Measurements from ENCODE around the gene NTNG1.

Gene NTNG1

DNA sequence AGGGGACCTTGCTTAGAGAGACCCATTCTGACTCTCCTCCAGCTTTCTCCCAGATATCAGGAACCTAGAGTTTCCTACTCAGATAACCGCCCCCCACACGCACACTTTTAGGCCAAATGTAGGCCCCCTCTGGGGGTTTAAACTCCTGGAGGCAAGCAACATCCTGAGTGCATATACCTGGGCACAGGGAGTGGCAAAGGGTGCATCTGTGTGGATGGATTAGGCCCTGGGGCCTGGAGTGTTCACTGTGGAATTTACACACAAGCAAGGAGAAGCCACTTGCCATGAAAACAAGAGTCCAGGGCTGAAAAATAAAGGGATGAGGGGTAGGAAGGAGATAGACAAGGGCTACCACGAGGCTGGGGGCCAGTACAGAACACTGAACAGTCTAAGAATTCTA lies 343.1 kb downstream of the NTNG1 start:
- H3K9ac ChIP-seq = no peak overlapping the region
- TF ChIP-seq, protein P1, sequence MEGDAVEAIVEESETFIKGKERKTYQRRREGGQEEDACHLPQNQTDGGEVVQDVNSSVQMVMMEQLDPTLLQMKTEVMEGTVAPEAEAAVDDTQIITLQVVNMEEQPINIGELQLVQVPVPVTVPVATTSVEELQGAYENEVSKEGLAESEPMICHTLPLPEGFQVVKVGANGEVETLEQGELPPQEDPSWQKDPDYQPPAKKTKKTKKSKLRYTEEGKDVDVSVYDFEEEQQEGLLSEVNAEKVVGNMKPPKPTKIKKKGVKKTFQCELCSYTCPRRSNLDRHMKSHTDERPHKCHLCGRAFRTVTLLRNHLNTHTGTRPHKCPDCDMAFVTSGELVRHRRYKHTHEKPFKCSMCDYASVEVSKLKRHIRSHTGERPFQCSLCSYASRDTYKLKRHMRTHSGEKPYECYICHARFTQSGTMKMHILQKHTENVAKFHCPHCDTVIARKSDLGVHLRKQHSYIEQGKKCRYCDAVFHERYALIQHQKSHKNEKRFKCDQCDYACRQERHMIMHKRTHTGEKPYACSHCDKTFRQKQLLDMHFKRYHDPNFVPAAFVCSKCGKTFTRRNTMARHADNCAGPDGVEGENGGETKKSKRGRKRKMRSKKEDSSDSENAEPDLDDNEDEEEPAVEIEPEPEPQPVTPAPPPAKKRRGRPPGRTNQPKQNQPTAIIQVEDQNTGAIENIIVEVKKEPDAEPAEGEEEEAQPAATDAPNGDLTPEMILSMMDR (IDR thresholded peaks at IDR 0.05) = no peak
- no peak overlapping the region for H3K27ac ChIP-seq
- H3K4me3 ChIP-seq (ENCODE audit: low read depth, low read length) = no peak overlapping the region
- H3K4me2 ChIP-seq (ENCODE audit: low read length) = no peak overlapping the region
- no peaks in the 10 kb centered on the region for H3K9me3 ChIP-seq (ENCODE audit: control insufficient read depth, low read length)
- H3K79me2 ChIP-seq = no peaks in the 10 kb centered on the region
- no peak overlapping the region for H2AFZ ChIP-seq
- H3K27me3 ChIP-seq (ENCODE audit: control insufficient read depth, insufficient read depth, low read length) = no peaks in the 10 kb centered on the region
- no peaks in the 10 kb centered on the region for H3K4me1 ChIP-seq
- no peaks in the 10 kb centered on the region for H3K36me3 ChIP-seq (ENCODE audit: control insufficient read depth, insufficient read depth, low read length)

DNA sequence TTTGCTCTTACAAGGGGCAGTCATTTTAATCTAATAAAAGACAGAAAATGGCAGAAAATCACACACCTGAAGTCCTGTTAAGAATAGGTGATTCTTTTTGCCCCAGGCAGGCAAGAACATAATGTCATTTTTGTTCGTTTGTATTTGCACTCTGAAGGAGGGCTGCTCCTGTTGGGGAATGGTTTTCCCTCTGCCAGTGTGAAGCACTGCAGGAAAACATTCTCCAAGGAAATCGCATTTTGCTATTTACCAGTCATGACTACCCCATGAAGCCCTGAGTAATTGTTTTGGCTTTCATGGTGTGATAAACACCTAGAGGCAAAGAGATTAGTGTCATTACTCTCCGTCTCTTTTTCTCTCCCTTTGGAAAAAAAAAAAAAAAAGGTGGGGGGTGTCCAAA lies 345.5 kb downstream of the NTNG1 start:
- H3K27me3 ChIP-seq (ENCODE audit: control insufficient read depth, insufficient read depth, low read length) = no peaks in the 10 kb centered on the region
- no peak overlapping the region for H3K4me2 ChIP-seq (ENCODE audit: low read length)
- H3K9me3 ChIP-seq (ENCODE audit: control insufficient read depth, low read length) = no peaks in the 10 kb centered on the region
- H3K27ac ChIP-seq = no peak overlapping the region
- H3K9ac ChIP-seq = no peak overlapping the region
- H3K4me1 ChIP-seq = no peaks in the 10 kb centered on the region
- H3K4me3 ChIP-seq (ENCODE audit: low read depth, low read length) = no peak overlapping the region
- H3K36me3 ChIP-seq (ENCODE audit: control insufficient read depth, insufficient read depth, low read length) = no peaks in the 10 kb centered on the region
- TF ChIP-seq, protein P1 (IDR thresholded peaks at IDR 0.05) = no peak
- H2AFZ ChIP-seq = no peak overlapping the region
- no peaks in the 10 kb centered on the region for H3K79me2 ChIP-seq

DNA sequence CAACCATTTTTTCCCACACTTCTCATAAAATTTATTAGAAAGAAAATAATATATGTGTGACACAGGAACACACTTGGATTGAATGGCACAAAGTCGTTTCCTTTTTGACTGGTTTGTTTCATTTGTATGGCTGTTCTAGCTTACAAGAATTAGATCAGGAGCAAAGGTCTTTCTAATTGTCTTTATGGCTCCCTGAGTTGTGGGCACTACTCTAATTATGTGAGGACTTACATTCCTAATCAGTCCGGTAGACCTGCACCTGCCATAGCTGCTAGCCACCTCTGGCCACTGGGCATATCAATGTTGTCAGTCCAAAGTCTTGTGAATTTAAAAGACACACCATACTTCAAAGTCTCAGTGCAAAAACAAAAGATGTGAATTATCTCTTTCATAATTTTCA lies 346.7 kb downstream of the NTNG1 start:
- Histone ChIP-seq H3K9ac (no peak overlapping the region), H3K27ac (no peak overlapping the region), H3K4me3 (ENCODE audit: low read depth, low read length) (no peak overlapping the region), H3K4me2 (ENCODE audit: low read length) (no peak overlapping the region), H3K79me2 (no peaks in the 10 kb centered on the region), H3K4me1 (no peaks in the 10 kb centered on the region), H3K36me3 (ENCODE audit: control insufficient read depth, insufficient read depth, low read length) (no peaks in the 10 kb centered on the region), H3K9me3 (ENCODE audit: control insufficient read depth, low read length) (no peaks in the 10 kb centered on the region), H2AFZ (no peak overlapping the region), H3K27me3 (ENCODE audit: control insufficient read depth, insufficient read depth, low read length) (no peaks in the 10 kb centered on the region)
- TF ChIP-seq, protein P1 (IDR thresholded peaks at IDR 0.05) = no peak

- TF ChIP-seq, protein P1 (IDR thresholded peaks at IDR 0.05) = no peak
- no peak overlapping the region for H3K9ac ChIP-seq
- no peaks in the 10 kb centered on the region for H3K79me2 ChIP-seq
These were observed 350.7 kb downstream of the NTNG1 start for GRCh38 chr1:107491582-107491981.

DNA sequence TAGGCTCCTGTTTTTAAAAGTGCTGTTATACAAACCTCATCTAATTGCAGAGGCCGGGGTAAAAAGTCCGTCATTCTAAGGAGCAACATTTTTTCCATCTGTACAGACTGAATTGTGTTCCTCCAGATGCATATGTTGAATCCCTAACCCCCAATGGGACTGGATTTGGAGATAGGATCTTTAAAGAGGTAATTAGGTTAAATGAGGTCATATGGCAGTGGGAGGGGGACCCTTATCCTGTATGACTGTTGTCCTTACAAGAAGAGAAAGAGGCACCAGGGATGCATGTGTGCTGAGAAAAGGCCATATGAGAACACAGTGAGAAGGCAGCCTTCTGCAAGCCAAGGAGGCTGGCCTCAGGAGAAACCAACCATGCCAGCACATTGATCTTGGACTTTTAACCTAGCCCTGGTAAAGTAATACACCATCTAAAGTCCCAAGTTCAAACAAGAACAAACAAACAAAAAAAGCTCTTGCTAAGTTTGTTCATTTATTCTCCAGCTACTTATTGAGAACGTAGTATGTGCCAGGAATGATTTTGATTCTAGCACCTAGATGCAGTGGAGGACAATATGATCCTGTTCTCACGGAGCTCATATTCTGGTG lies 352.4 kb downstream of the NTNG1 start:
- H3K27ac ChIP-seq = no peak overlapping the region
- H3K9me3 ChIP-seq (ENCODE audit: control insufficient read depth, low read length) = no peaks in the 10 kb centered on the region
- H3K36me3 ChIP-seq (ENCODE audit: control insufficient read depth, insufficient read depth, low read length) = no peaks in the 10 kb centered on the region
- no peak overlapping the region for H3K4me2 ChIP-seq (ENCODE audit: low read length)
- H3K4me1 ChIP-seq = no peaks in the 10 kb centered on the region
- TF ChIP-seq, protein P1 (IDR thresholded peaks at IDR 0.05) = no peak
- no peak overlapping the region for H3K4me3 ChIP-seq (ENCODE audit: low read depth, low read length)
- no peaks in the 10 kb centered on the region for H3K27me3 ChIP-seq (ENCODE audit: control insufficient read depth, insufficient read depth, low read length)
- H3K9ac ChIP-seq = no peak overlapping the region
- no peaks in the 10 kb centered on the region for H3K79me2 ChIP-seq
- H2AFZ ChIP-seq = no peak overlapping the region

More at GRCh38 chr1:107491582-107491981, 350.7 kb downstream of the NTNG1 start:
- no peaks in the 10 kb centered on the region for H3K9me3 ChIP-seq (ENCODE audit: control insufficient read depth, low read length)
- no peaks in the 10 kb centered on the region for H3K36me3 ChIP-seq (ENCODE audit: control insufficient read depth, insufficient read depth, low read length)
- no peak overlapping the region for H3K27ac ChIP-seq
- H3K4me2 ChIP-seq (ENCODE audit: low read length) = no peak overlapping the region
- no peaks in the 10 kb centered on the region for H3K4me1 ChIP-seq
- no peaks in the 10 kb centered on the region for H3K27me3 ChIP-seq (ENCODE audit: control insufficient read depth, insufficient read depth, low read length)
- no peak overlapping the region for H2AFZ ChIP-seq
- H3K4me3 ChIP-seq (ENCODE audit: low read depth, low read length) = no peak overlapping the region
